DMS 273 (cell line): ENCODE measurements around the gene TRIP12.
"Not testable (repeated sequence)": the region's sequence is repeated elsewhere in the genome, so short reads cannot be mapped to it uniquely, and the experiment has no call there.

Source experiments
- DNase-seq: peaks from one replicate; lab custom pipeline; 2025; ENCODE audit not compliant: unreplicated experiment; lab: John Stamatoyannopoulos, UW

TRIP12 gene

DNA sequence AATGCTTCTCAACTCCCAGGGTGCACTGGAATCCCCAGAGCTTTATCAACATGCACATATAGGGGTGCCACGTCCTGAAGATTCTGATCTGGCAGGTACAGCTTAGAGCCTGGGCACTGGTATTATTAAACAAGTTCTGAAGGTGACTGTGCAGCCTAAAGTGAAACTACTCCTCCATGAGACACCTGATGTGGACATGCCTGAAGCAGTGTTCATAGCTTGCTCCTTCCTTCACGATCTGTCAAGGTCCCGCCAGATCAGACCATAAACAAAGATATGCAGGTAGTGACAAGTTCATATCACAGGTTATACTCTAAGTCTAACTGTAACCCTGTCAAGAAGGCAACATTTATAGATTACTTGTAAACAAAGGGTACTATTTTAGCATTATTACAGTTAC is 142.2 kb downstream of the TRIP12 start:
- DNase-seq: no peak

DNA sequence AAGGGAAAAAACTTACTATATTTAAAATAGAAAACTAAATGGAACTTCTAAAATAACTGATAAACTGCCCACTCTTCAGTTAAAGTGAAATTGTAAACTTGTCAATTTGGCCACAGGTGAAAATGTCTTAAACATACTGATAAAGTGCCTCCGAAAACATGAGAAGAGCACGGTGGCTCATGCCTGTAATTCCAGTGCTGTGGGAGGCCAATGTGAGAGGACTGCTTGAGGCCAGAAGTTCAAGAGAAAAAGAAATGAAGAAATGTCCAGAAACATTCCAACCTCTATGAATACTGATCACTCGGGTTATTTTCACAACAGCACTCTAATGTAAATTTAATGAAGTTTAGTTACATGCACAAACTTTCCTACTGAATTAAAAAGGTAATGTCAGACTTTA is 144.1 kb downstream of the TRIP12 start:
- DNase-seq: no peak

DNA sequence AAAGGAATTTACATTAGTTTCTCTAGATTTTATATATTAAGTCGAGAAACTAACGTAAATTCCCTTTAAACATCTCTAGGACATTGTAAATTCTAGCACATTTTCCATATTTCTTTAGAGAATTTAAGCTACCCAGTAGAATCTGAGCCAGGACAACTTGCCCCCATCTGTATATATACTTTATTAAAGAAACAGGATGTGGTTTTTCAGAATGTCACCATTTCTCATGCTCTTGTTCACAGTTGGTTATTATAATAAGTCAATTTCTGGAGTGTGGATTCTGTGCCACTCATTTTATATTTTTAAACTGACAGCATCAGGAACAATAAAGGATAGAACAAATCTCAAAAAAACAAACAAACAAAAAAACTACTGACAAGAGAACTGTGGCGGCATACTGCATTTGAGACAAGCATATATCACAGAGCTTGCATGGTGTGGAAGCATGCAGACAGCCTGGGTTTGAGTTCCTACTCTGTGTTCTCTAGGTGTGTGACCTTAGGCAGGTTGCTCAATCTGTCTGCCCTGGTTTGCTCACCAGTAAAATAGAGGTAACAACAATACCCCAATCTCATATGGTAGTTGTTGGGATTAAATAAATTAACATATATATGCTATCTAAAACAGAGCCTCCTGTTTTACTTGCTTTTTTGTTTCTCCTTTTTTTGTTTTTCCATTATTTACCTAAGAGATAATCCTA is 146.0 kb downstream of the TRIP12 start:
- DNase-seq: no peak

DNA sequence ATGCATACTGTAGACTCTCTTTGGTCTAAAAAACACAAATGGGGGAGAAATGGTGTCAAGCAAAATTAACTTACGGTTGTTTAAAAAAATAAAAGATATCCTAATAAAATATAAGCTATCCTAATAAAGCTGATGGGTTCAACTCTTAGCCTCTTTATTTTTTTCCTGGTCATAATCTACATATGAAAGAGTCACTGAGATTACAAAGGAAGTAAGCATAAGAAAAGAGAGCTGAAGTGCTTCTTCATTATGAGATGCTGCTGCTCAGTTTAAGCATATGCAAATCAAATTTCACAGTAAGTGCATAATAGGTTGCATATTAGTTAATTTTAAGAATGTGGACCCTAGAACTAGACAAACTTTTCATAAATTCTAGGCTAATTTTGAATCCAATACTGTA is 147.6 kb downstream of the TRIP12 start:
- DNase-seq: no peak

DNA sequence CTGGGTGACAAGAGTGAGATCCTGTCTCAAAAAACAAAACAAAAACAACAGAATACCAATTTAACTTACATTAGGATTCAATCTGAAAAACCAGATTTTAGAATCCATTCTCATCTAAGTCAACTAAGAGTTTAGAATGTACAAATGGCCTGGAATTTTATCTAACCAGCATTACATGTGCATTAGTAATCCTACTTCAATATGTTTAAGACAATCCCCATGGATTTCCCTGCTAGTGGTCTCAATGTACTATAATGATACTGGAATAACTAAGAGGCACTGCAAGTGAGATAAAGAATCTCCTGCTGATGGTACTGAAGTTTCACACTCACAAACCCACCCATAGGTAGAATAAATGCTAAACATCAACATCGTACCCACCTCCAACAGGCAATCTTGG is 153.6 kb downstream of the TRIP12 start:
- no peak for DNase-seq

DNA sequence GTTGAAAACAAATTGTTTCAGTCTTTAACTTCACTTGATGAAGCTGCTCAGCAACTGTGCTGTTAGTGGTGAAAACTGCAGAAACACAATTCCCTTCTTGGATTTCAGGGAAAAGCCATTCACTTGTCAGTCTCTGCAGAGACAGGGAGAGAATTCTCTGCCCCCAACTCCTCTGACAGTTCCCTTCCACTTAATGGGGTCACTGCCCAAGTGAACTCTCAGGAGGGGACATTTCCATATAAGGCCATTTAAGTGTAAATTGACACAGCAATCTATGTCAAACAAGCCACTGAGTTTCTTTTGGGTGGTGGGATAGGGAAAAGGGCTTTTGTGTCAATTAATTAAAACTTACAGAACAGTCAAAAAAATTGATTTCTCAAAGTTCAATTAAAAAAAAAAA is 156.1 kb downstream of the TRIP12 start:
- DNase-seq: no peak

DNA sequence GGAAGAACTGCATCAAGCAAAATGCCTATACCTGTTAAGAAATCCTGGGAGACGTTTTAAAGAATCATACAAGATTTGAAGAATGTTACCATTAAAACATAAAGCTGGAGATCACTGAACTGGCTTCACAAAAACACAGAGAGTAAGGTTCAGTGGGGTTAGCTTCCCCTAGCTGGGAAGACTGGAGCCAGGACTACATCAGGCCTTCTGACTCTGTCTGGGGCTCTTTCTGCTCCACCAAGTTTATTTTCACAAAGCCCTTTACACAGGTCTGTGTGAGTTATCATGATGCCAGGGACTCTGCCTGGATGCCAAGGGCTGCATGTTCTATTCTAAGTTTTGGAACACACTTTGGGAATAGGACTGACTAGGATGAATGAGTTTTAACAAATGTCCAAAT is 160.1 kb downstream of the TRIP12 start:
- no peak for DNase-seq

DNA sequence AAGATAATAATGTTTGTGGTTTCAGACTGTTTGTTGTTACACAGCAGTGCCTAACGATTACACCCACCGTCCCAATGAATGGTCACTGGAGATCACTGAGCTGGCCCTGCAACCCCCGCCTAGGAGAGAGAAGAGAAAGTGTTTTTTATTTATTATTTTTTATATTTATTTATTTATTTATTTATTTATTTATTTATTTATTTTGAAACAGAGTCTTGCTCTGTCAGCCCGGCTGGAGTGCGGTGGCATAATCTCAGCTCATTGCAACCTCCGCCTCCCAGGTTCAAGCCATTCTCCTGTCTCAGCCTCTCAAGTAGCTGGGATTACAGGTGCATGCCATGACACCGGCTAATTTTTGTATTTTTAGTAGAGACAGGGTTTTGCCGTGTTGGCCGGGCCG is 164.3 kb downstream of the TRIP12 start:
- DNase-seq: not testable (repeated sequence)

DNA sequence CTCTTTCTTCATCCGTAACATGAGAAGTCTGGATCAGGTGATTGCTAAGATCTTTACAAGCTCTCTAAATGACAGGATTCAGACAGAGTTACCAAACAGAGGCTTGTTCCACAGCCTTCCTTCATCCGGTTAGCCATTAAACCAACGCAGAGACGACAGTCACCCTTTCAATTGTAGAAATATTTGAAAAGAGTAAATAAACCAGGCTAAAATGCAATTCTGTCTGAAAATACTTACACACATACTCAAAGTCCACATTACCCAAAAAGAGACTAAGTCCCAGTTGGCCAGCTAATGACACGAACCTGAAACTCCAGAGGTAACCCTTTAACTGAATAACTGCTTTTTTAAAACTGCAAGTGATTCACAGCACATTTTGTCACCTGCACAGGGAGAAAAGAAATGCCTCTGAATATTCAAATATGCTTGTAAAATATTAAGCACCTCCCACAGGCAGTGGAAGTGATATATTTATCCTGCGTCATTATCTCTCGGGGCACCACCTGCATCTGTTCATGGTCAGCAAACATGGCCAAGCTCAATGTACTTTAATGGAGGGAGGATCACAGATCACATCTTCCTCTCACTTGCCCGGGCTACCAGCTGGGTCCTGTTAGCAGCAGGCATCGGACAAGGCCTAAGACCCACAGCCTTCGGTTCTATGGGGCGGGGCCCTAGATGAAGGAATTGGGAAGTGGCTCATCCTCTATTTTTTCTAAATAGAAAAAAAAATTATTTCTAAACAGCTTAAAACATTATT is 168.7 kb downstream of the TRIP12 start:
- DNase-seq: no peak

DNA sequence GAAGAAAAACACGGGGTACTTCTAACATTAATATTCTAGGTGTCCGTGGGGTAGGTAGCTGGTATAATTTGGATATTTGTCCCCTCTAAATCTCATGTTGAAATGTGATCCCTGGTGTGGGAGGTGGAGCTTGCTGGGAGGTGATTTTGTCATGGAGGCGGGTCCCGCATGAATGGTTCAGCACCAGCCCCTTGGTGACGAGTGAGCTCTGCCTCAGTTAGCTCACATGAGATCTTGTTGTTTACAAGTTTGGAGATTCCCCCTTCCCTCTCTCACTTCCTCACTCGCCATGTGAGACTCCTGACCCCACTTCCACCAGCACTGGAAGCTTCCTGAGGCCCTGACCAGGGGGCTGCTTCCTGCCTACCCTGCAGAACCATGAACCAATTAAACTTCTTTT is 172.0 kb downstream of the TRIP12 start:
- no peak for DNase-seq

DNA sequence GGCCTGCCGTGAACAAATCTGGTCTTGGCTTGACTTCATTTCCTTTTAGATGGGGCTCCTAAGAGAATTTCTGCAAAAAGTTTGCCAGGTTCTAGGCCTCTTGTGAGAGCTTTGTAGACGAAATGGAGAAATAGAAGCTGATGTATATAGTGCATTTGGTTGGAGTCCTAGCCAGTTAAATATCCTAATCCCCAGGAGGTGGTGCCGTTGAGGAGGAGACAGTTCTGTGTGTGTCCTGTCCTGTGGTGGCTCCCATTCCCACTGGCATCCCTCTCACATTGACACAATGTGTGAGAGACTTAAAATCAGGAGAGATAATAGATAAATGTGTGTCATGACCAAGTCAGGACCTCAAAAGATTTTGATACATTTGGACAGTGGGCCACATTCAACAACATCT is 172.9 kb downstream of the TRIP12 start:
- DNase-seq: no peak

DNA sequence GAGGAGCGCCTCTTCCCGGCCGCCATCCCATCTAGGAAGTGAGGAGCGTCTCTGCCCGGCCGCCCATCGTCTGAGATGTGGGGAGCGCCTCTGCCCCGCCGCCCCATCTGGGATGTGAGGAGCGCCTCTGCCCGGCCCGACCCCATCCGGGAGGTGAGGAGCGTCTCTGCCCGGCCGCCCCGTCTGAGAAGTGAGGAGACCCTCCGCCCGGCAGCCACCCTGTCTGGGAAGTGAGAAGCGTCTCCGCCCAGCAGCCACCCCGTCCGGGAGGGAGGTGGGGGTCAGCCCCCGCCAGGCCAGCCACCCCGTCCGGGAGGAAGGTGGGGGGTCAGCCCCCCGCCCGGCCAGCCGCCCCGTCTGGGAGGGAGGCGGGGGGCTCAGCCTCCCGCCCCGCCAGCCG is 179.1 kb downstream of the TRIP12 start:
- not testable (repeated sequence) for DNase-seq

DNA sequence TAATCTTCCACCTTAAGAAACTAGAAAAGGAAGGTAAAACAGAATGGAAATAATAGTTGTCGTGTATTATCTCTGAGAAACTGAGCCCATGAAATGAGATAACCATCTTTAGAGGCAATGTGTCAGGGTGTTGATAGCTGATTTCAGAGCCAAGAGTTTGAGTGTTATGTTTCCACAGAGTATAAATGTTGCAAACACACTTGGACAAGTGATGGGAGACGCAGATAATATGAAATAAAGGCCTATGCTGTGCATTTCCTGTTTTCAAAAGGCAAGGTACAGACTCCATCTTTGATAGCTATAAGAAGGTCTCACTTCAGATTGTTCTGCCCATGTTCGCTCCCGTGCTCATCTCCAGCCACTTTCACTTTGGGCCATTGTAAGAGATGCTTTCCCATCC is 181.5 kb downstream of the TRIP12 start:
- DNase-seq: no peak

DNA sequence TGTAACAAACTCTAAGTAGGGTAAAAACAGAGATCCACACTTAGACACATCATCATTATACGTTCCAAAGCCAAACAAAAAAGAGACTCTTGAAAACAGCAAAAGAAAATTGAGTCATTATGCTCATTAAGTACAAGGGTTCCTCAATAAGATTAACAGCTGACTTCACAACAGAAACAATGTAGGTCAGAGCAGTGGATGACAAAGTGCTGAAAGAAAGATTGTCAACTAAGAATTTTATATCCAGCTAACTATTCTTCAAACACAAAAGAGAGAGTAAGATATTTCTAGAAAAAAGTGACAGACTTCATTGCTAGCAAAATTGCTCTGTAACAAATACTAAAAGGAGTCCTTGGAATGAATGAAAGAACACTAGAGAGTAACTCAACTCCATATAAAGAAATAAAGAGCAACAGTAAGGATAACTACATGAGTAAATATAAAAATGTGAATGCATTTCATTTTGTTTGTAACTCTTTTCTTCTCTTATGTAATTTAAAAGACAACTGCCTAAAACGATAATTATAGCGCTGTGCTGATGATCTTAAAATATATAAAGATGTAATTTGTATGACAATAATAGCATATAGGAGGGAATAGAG is 183.7 kb downstream of the TRIP12 start:
- no peak for DNase-seq

DNA sequence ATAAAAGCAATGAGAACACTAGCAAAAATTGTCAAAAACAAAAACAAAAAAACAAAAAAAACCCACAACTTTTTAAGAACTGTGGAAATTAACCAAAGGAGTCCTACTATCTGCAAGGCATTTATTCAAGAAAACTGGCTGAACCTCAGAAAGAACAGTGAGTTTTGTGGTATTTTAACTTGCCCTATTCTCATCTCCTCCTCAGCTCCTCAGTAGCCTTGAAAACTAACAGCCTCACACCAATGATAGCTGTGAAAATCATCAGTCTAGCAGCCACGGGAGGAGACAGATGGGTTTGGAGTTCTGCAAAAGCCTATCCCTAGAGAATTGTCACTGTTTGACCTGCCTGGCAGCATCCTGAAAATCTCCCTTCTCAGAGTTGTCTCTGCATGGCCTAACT is 187.4 kb downstream of the TRIP12 start:
- peak; percentile 5 for DNase-seq

DNA sequence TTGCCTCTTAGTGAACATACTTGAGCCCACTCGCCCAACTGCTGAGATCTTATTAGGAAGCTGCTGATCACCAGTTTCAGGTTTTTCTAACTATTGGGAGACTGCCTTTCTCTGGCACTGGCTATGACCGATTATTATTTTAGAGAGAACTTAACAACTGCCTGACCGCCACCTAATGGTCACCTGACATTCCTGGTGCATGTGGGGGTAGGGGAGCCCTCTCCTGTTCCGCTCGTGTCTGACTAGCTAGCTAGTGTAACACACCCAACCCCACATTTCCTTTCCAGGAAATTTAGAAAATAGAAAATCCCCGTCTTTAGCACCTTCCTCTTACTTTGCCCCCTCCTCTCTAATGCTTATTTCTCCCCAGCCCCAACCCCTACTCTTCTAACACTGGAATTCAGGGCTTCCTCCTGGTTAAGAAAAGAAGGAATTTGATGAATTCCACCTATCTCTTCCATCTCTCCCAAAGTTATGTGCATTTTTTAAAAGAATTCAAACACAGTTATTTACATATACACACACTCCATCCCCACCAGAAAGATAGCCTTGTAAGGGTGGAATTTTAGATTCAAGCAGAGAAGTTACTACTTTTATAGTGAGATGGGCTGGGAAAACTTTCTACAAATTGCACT is 188.1 kb downstream of the TRIP12 start:
- no peak for DNase-seq

DNA sequence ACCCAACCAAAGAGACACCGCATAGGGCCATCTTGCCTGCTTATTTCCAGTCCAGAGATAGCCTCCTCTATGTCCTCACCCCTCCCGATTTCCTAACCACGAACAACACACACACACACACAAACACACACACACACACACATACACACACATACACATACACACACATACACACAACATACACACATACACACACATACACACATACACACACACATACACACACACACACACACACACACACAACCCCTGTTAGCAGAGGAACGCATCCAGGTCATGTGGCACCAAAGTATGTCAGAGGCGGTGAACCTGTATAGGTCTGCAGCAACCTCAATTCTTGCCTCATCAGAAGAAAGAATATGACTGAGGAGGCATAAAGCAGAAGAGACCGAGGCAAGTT is 188.9 kb downstream of the TRIP12 start:
- no peak for DNase-seq

DNA sequence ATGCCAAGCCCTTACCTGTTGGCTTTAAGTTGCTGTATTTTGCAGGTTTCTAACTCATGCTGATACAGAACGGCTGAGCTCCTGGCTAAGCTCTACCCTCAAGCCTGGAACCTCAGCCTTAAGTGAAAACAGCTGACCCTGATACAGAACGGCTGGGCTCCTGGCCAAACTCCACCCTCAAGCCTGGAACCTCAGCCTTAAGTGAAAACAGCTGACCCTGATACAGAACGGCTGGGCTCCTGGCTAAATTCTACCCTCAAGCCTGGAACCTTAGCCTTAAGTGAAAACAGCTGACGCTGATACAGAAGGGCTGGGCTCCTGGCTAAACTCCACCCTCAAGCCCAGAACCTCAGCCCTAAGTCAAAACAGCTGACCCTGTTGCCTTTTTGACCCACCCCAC is 189.9 kb downstream of the TRIP12 start:
- DNase-seq: peak; percentile 45

DNA sequence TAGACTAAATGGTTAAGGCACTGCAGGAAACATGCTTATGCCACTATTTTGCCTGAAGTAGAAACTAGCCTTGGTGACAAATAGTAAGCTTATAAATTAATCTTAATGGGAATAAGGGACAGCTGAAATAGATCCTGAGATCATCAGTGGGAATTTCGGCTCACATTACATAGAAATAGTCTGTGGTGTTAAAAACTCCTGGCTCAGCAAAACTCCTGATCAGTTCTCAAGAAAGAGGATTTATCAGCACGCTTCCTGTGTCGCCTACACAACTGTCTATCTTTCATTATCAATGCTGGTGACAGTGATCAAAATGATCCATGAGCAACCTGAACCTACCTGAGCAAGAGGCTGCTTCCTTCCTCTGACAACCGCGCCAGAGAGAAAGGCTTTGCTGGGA is 190.4 kb downstream of the TRIP12 start:
- DNase-seq: no peak

DNA sequence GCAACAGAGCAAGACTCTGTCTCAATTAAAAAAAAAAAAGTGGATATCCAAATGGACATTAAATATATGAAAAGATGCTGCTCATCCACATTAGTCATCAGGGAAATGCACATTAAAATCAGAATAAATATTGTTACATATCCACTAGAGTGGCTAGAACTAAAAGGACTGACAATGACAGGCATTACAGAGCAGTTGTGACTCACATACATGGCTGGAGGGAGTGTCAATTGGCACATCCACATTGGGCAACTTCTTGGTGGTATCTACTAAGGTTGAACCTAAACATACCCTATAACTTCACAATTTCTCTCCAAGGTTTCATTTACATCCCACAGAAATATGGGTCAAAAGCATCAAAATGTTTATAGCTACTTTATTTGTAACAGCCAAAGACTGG is 193.4 kb downstream of the TRIP12 start:
- DNase-seq: no peak

DNA sequence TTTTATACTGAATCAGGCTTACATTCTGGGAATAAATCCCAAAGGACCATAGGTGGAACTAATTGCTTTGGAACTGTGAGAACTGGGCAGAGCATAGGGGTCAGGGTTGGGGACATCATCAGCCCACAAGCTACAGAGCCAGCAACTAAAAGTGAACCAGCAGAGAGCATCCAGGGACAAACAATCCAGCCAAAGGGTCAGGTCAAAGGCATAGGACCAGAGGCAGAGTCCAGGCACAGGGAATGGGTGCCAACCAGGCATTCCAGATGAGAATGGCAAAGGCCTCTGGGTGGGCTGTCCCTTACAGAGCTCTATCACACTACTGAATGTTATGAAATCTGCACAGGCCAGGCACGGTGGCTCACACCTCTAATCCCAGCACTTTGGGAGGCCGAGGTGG is 195.2 kb downstream of the TRIP12 start:
- no peak for DNase-seq
